Right forelimb (tissue), 1 donor: ENCODE measurements around the gene ISM1.
A peak's percentile ranks its signal among the peaks of the same experiment; 100 is the strongest.

Experiments
- DNase-seq: peaks from one replicate; pipeline ENCODE4 v3.0.0-alpha.2; 2018

The ISM1 gene

GRCh38 chr20:13259921-13260320 is 38.8 kb downstream of the ISM1 start:
- peak; percentile 22 for DNase-seq

DNA sequence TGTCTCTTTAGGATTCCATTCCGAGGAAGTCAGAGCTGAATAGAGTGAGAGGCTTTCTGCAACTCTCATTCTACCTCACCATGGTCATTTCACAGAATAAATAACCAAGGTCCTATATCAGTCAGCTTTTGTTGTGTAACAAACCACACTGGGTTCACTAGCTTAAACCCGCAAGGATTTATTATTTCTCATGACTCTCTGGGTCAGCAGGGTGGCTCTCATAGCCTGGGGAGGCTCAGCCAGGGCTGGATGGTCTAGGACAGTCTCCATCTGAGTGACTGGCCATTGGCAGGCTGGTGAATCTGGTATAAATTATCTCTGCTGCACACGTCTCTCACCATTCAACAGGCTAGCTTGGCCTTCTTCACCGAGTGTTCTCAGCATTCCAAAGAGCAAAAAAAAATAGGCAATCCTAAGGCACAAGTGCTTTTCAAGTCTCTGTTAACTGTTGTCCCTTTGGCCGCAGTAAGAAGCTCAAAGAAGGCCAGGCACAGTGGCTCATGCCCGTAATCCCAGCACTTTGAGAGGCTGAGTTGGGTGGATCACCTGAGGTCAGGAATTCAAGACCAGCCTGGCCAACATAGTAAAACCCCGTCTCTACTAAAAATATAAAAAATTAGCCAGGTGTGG is 39.7 kb downstream of the ISM1 start:
- DNase-seq, result peak; percentile 7

- DNase-seq, result no peak
Observed at GRCh38 chr20:13261460-13262301, 40.6 kb downstream of the ISM1 start.

GRCh38 chr20:13262302-13262650 is 41.2 kb downstream of the ISM1 start:
- DNase-seq, result no peak

GRCh38 chr20:13262671-13263360 is 41.7 kb downstream of the ISM1 start:
- DNase-seq, result peak; percentile 35

GRCh38 chr20:13263451-13263850 is 42.4 kb downstream of the ISM1 start:
- DNase-seq, result peak; percentile 3

DNA sequence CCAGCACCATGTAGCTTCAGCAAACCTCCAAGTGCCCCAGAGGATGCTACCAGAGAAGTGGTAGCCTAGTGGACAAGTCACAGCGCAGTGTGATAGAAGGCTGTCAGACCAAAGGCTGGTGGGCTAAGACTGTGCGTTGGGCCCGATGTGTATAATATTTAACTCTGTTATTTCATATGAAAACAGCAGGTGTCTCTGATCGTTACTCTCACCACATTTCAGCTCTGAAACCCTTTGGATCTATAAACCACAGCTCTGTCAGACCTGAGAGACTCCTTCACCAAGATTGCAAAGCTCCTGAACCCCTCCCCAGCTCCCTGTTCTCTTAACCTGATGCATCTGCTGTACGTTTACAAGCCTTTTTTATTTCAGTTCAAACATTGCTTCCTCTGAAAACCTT is 43.8 kb downstream of the ISM1 start:
- DNase-seq, result peak; percentile 21

GRCh38 chr20:13265941-13266340 is 44.9 kb downstream of the ISM1 start:
- no peak for DNase-seq

- DNase-seq, result no peak
Observed at GRCh38 chr20:13267231-13267630, 46.2 kb downstream of the ISM1 start.

DNA sequence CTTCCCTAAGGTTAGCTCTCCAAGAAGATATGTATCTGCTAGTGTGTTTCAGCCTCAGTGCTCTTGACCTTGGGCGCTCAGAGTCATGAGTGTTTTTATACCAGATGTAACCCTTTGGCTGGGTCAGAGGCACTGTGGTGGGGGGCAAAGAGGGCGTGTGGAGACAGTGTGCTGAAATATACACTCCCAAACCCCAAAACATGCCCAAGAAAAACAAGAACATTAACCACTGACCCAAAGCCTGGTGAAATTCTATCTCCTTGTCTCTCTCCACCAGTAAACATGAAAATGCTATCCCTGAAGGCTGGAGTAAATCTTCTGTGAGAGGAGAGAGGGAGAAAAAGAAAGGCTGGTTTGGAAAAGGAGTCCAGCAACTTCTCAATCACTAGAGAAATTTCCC is 47.9 kb downstream of the ISM1 start:
- DNase-seq, result no peak

DNA sequence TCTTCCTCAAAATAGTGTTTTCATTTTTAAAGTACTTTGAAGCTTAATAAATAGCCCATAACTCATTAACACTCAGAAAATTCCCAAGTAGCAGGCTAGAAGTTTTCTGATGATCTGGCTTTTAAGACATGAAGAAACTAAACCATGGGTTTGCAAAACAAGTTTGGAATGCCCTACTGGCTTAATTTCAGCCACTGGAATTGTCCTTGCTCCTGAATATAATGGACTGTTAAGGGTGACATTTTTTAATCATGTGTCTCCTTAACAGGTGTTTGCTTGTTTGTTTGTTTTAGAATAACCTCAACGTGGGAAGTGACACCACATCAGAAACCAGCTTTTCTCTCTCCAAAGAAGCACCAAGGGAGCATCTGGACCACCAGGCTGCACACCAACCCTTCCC is 49.1 kb downstream of the ISM1 start:
- DNase-seq, result no peak

GRCh38 chr20:13271098-13271497 is 50.0 kb downstream of the ISM1 start:
- DNase-seq, result no peak

DNA sequence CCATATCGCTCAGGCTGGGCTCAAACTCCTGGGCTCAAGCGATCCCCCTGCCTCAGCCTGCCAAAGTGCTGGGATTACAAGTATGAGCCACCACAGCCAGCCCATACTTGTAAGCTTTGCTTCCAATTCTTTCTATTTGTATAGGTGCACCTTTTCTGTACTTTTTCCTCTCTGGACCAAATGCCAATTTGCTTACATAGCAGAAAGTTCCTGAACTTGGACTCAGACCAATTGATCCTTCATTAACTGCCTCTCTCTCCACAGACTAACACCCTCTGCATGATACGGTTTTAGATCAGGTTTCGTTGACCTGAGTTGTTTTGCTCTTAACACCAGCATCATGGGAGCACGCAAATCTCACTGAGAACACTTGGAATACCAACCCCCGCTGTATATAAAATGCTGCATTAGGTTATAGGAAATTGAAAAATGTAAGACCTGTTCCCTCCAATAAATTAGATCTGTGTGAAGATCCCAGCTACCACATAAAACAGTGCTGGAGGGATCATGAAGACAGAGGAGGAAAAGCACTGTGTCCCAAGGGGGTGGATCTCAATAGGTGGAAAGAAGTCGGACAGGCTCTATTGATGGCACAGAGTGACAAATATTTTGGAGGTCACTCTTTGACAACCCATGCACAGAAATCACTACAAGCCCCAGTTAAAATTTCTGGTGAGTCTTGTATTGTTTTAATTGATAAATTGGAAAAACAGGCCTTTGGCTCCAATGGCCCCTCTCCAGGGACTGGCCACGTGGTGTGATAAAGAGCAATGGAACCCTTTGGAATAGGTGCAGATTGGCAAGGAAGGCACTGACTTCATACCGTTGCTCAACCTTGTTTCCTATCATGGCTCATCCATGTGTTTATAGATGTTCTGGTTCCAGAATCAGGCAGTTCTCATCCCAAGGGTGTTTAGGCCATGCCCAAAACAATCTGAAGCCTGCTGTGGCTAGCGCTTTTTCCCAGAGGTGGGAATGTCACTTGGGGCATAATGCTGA is 51.2 kb downstream of the ISM1 start:
- no peak for DNase-seq

- DNase-seq, result peak; percentile 55
Observed at GRCh38 chr20:13274275-13274861, 53.3 kb downstream of the ISM1 start.

GRCh38 chr20:13276945-13277541 is 56.0 kb downstream of the ISM1 start:
- no peak for DNase-seq

DNA sequence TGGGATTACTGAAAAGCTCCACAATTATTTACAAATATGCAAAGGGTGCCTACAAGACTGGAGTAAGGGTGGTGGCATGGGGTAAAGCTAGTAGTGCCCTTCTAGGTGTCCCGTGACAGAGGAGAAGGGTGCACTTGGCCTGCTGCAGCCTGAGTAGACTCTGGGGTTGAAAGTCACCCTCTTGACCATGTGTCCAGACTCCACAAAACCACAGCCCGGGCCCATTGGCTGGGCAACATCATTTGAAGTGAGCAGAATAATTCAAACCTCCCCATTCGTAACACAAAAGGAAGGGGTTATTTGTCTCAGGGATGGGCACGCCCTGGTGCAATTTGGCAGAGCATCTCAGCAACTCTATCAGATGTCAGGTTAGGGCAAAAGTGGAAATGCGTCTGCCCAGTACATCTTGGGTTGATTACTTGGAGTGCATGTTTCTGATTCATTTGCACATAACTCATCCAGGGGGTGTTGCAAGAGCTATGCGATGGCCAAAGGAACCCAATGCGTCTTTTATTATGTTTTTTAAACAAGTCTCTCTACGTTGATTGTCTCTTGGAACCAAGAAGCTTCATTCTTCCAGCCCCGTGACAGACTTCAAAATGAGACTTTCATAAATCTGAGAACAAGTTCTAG is 56.7 kb downstream of the ISM1 start:
- DNase-seq, result no peak

GRCh38 chr20:13278812-13279570 is 57.9 kb downstream of the ISM1 start:
- DNase-seq, result no peak

DNA sequence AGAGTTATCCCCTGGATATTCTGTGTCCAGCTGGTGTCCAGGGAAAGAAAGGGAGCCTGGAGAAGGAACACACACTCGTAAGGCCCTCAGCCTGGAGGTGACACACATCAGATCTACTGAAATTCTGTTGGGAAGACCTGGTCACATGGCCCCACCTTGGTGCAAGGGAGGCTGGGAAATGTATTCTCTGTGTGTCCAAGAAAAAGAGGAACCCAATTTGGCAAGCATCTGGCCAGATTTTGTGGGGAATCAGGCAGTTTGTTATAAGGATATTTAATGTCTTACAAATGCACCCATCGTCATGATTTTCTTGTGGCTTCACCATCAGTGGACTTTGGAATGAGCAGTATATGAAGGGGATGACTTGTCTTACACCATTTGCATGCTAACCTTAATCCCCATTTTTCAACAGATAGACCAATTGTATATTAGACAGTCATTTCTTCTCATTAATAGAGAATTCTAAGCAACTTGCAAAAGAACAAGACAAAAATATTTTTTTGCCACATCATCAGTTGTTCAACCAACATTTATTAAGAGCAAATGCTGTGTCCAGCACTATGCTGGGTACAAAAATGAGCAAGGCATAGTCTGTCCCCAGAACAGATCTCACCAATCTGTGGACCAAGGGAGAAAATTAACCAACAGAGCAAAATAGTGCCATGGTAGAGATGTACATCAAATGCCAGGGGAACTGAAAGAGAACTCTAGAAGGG is 59.7 kb downstream of the ISM1 start:
- DNase-seq, result no peak

DNA sequence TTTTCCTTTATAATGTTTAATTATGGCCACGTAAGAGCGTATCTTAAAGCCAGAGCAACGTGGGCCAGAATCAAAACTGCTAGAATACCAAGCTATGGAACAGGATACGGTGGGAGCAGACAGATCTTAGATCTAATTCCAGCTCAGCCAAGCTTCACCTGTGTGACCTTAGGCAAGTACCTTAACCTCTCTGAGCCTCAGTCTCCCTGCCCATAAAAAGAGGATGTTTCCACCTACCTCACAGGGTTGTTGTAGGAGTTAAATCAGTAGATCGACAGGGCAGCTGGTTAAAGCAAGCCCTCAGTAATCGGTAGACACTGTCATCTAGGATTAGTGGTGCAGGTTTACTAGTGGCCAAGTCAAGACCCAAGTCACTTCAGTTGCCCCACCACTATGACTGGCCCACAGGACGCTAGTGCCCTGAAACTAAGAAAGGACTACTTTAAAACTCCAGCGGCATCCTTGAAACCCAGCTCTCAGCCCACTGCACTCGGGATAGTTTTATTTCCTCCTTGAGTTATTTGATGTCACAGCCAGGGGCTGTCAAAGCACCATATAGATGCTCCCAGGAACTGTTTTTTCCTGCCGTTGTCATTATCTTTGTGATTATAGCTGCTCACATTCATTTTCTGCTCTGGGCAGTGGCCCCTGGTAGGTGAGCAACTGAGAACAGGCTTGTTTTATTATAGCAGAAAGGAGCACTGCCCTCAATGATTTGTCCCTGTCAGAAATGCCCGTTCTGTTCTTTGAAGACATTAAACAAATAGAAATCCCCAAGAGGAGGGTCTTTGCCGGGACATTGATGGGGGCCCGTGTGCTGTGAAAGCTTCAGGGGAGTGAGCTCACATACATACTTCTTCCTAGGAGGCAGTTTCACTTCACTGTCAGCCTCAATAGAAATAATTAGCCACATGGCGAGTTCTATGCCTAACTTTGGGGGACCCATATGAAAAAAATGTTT is 63.1 kb downstream of the ISM1 start:
- no peak for DNase-seq
